Activated naive CD4-positive, alpha-beta T cell treated with anti-CD3 and anti-CD28 coated beads, Interleukin-2, amount 50 U/mL, for 24 hours (primary cell): Measurements from ENCODE around the gene FBXL20.
"Not testable (repeated sequence)": the region's sequence is repeated elsewhere in the genome, so short reads cannot be mapped to it uniquely, and the experiment has no call there.

Source experiments
- H3K27ac Mint-ChIP-seq: one replicate; pipeline ENCODE4 v1.8.0; 2021; ENCODE audit warnings: mild to moderate bottlenecking, mixed read lengths
- H3K27me3 Mint-ChIP-seq: one replicate; pipeline ENCODE4 v1.8.0; 2021; ENCODE audit warnings: mixed read lengths
- H3K36me3 Mint-ChIP-seq: one replicate; pipeline ENCODE4 v1.8.0; 2021; ENCODE audit warnings: mixed read lengths
- H3K4me1 Mint-ChIP-seq: one replicate; pipeline ENCODE4 v1.8.0; 2021; ENCODE audit warnings: mixed read lengths
- H3K4me3 Mint-ChIP-seq: one replicate; pipeline ENCODE4 v1.8.0; 2021; ENCODE audit warnings: mild to moderate bottlenecking, mixed read lengths
- H3K9me3 Mint-ChIP-seq: one replicate; pipeline ENCODE4 v1.8.0; 2021; ENCODE audit warnings: mixed read lengths

FBXL20 gene

DNA sequence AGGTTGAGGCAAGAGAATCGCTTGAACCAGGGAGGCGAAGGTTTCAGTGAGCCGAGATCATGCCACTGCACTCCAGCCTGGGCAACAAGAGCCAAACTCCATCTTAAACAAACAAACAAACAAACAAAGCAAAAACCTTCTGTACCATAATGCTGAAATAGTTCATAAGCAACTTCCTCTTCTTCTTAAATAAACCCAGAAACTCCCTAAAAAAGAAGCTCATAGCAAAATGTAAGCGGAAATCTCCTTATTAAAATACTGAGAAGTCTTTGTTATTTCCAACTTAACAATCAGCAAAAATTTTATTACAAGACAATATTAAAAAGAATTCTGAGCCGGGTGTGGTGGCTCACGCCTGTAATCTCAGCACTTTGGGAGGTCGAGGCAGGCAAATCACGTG lies 82.8 kb downstream of the FBXL20 start:
- Mint-ChIP-seq H3K36me3 (peaks cover 2% of the 10 kb centered on the region), H3K4me1 (no peaks in the 10 kb centered on the region), H3K27me3 (no peaks in the 10 kb centered on the region), H3K9me3 (no peaks in the 10 kb centered on the region), H3K4me3 (no peak overlapping the region), H3K27ac (no peak overlapping the region)

DNA sequence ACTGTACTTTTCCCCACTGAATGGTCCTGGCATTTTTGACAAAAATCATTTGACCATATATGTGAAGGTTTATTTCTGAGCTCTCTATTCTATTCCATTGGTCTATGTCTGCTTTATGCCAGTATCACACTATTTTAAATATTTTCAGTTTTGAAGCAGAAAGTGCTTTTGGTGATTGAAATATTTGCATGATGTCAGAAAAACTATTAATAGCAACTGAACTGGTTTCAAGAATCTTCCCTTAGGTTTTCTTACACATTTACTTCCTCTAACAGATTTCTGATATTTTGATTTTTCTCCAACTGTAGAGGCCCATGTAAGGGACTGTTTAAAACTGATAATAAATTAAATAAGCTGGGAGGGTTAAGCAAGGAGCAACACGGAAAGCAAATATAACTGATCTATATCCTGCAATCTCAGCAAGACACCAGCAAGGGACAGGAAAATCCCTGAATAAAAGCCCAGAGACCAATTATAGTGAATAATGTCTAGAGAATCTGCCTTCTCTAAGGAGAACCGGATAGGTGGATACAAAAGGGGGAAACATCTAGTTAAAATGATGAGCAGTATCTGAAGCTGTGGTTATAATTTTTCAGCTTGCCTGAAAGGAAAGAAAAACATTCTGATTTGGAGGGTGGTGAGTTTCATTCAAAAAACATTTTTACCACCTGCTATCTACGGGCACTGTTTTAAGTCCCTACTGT lies 94.8 kb downstream of the FBXL20 start:
- H3K4me1 Mint-ChIP-seq, result no peaks in the 10 kb centered on the region
- peaks cover 4% of the 10 kb centered on the region for H3K36me3 Mint-ChIP-seq
- H3K9me3 Mint-ChIP-seq, result no peaks in the 10 kb centered on the region
- no peak overlapping the region for H3K27ac Mint-ChIP-seq
- no peaks in the 10 kb centered on the region for H3K27me3 Mint-ChIP-seq
- no peak overlapping the region for H3K4me3 Mint-ChIP-seq

DNA sequence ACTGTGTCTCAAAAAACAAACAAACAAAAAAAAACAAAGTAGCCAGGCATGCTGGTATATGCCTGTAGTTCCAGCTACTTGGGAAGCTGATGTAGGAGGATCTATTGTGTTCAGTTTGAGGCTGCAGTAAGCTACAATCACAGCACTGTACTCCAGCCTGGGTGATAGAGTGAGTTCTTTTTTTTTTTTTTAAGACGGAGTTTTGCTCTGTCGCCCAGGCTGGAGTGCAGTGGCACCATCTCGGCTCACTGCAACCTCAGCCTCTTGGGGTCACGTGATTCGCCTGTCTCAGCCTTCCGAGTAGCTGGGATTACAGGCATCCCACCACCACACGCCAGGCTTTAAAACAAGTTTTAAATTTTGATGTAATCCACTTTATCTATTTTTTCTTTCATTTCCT lies 95.4 kb downstream of the FBXL20 start:
- Mint-ChIP-seq H3K36me3 (peaks cover 2% of the 10 kb centered on the region), H3K27me3 (no peaks in the 10 kb centered on the region), H3K27ac (no peak overlapping the region), H3K4me1 (no peaks in the 10 kb centered on the region), H3K4me3 (no peak overlapping the region), H3K9me3 (no peaks in the 10 kb centered on the region)

DNA sequence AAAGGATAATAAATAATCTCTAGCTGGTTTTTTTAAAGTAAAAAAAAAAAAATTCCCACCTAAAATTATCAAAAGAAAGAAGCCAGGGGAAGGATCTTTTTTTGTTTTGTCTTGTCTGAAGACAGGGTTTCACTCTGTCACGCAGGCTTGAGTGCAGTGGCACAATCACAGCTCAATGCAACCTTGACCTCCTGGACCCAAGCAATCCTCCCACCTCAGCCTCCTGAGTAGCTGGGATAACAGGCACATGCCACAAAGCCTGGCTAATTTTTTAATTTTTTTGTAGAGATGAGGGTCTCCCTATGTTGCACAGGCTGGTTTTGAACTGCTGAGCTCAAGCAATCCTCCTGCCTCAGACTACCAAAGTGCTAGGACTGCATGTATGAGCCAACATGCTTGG lies 97.2 kb downstream of the FBXL20 start:
- H3K9me3 Mint-ChIP-seq, result no peaks in the 10 kb centered on the region
- no peak overlapping the region for H3K27ac Mint-ChIP-seq
- no peaks in the 10 kb centered on the region for H3K4me1 Mint-ChIP-seq
- H3K27me3 Mint-ChIP-seq, result no peaks in the 10 kb centered on the region
- no peak overlapping the region for H3K4me3 Mint-ChIP-seq
- peaks cover 2% of the 10 kb centered on the region for H3K36me3 Mint-ChIP-seq

DNA sequence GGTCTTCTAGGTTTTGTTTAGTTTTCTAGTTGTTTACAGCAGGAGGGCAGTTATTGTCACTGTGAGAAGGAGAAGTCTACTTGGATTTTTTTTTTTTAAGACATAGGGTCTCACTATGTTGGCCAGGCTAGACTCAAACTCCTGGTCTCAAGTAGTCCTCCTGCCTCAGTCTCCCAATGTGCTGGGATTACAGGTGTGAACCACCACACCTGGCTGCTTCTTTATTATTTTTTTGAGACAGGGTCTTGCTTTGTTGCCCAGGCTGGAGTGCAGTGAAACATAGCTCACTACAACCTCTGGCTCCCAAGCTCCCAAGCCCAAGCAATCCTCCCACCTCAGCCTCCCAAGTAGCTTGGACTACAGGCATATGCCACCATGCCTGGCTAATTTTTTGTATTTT lies 107.4 kb downstream of the FBXL20 start:
- Mint-ChIP-seq H3K27me3 (no peaks in the 10 kb centered on the region), H3K9me3 (no peaks in the 10 kb centered on the region), H3K4me3 (no peak overlapping the region), H3K27ac (no peak overlapping the region), H3K36me3 (peaks cover 5% of the 10 kb centered on the region), H3K4me1 (no peaks in the 10 kb centered on the region)

DNA sequence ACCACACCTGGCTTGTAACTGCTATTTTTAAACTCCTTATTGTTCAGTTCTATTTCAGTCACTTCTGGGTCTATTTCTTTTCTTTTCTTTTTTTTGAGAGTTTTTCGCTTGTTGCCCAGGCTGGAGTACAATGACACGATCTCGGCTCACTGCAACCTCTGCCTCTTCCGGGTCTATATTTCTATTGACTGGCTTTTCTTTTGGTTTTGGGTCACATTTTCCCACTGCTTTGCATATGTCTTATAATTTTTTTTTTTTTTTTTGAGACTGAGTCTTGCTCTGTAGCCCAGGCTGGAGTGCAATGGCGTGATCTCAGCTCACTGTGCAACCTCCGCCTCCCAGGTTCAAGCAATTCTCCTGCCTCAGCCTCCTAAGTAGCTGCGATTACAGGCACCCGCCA lies 108.9 kb downstream of the FBXL20 start:
- not testable (repeated sequence) for H3K4me1 Mint-ChIP-seq, H3K27me3 Mint-ChIP-seq, H3K36me3 Mint-ChIP-seq

DNA sequence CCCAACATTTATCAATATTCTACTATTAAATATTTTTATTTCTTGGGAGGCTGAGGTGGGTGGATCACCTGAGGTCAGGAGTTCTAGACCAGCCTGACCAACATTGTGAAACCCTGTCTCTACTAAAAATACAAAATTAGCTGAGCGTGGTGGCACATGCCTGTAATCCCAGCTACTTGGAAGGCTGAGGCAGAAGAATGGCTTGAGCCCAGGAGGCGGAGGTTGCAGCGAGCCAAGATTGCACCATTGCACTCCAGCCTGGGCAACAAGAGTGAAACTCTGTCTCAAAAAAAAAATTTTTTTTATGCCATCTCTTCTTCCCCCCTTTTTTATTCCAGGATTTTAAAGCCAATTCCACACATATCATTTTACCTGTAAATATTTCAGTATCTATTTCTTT lies 114.9 kb downstream of the FBXL20 start:
- not testable (repeated sequence) for H3K27me3 Mint-ChIP-seq, H3K36me3 Mint-ChIP-seq, H3K27ac Mint-ChIP-seq, H3K4me1 Mint-ChIP-seq, H3K9me3 Mint-ChIP-seq, H3K4me3 Mint-ChIP-seq

More for the DNA sequence above, 108.9 kb downstream of the FBXL20 start:
- not testable (repeated sequence) for H3K4me3 Mint-ChIP-seq, H3K9me3 Mint-ChIP-seq, H3K27ac Mint-ChIP-seq

DNA sequence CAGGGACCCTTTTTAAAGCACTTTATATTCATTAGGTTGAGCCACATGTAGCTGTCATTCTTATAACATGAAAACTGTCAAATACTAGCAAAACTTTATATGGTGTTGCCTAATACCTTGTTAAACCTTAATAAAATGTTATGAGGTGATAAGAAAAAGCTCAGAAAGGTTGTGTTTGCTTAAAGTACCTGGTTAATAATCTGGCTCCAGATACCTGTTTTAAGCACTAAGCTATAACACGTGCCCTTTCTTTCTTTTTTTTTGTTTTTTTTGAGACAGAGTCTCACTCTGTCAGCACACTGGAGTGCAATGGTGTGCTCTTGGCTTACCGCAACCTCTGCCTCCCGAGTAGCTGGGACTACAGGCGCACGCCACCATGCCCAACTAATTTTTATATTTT lies 116.7 kb downstream of the FBXL20 start:
- Mint-ChIP-seq H3K9me3 (no peaks in the 10 kb centered on the region), H3K27me3 (no peaks in the 10 kb centered on the region), H3K36me3 (no peaks in the 10 kb centered on the region), H3K4me1 (no peaks in the 10 kb centered on the region), H3K4me3 (no peak overlapping the region), H3K27ac (no peak overlapping the region)

DNA sequence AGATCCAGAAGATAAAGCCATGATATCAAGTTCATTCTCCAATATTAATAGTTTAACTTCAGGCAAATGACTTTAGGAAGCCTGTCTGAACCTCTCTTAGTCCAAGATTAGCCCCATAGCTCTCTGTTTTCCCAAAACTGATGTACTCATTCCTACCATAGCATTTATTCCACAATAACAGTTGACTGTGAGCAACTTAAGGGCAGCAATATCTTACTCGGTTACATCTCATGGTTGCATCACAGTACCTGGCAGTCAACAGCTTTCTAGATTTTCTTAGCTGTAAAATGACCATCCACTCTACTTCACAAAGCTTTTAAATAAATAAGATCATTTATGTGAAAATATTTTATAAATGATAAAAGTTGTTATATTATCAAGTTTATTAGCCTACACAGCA lies 117.5 kb downstream of the FBXL20 start:
- no peaks in the 10 kb centered on the region for H3K36me3 Mint-ChIP-seq
- no peaks in the 10 kb centered on the region for H3K9me3 Mint-ChIP-seq
- no peak overlapping the region for H3K4me3 Mint-ChIP-seq
- H3K27ac Mint-ChIP-seq, result no peak overlapping the region
- H3K27me3 Mint-ChIP-seq, result no peaks in the 10 kb centered on the region
- H3K4me1 Mint-ChIP-seq, result no peaks in the 10 kb centered on the region

DNA sequence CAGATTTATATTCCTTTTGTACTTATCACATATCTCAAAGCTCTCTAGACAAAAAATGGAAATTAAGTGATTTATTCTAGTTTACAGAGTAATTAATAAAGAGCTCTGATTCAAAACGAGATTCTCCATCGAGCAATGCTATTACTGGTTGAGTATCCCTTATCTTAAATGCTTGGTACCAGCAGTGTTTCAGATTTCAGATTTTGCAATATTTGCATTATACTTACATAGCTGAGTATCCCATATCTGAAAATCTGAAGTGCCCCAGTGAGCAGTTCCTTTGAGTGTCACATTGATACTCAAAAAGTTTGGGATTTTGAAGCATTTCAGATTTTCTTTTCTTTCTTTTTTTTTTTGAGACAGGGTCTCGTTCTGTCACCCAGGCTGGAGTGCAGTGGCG lies 118.3 kb downstream of the FBXL20 start:
- H3K4me1 Mint-ChIP-seq, result no peaks in the 10 kb centered on the region
- H3K27me3 Mint-ChIP-seq, result no peaks in the 10 kb centered on the region
- no peaks in the 10 kb centered on the region for H3K36me3 Mint-ChIP-seq
- H3K27ac Mint-ChIP-seq, result no peak overlapping the region
- H3K9me3 Mint-ChIP-seq, result no peaks in the 10 kb centered on the region
- H3K4me3 Mint-ChIP-seq, result no peak overlapping the region

DNA sequence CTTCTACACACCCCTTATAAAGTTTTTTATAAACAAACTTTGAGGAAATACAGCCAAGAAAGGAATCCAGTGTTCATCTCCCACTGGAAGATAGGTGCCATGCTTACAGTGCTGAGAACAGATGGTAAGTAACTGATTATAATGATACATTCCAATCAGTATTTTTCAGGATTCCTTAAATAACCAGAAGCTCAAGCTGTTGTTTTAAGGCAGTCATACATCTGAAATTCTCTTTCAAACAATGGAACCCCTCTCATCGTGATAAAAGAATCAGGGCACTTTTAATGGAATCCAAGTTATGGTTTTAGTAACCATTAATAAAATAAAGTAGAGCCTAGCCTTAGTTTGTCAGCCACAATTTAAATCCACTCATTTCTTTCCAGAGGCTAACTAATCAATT lies 119.6 kb downstream of the FBXL20 start:
- Mint-ChIP-seq H3K4me3 (no peak overlapping the region), H3K27me3 (no peaks in the 10 kb centered on the region), H3K36me3 (peaks cover 4% of the 10 kb centered on the region), H3K27ac (no peak overlapping the region), H3K4me1 (no peaks in the 10 kb centered on the region), H3K9me3 (no peaks in the 10 kb centered on the region)

DNA sequence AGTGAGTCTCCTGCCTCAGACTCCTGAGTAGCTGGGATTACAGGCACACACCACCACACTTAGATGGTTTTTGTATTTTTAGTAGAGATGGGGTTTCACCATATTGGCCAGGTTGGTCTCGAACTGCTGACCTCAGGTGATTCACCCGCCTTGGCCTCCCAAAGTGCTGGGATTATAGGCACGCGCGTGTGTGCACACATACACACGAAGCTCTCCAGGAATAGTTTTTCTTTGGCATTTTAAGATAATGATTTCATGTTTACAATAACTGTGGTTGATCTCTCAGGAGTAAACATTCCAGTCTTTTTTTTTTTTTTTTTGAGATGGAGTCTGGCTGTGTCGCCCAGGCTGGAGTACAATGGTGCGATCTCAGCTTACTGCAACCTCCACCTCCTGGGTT lies 123.2 kb downstream of the FBXL20 start:
- H3K27me3 Mint-ChIP-seq, H3K4me3 Mint-ChIP-seq, H3K27ac Mint-ChIP-seq, H3K4me1 Mint-ChIP-seq, H3K9me3 Mint-ChIP-seq, H3K36me3 Mint-ChIP-seq: not testable (repeated sequence)

DNA sequence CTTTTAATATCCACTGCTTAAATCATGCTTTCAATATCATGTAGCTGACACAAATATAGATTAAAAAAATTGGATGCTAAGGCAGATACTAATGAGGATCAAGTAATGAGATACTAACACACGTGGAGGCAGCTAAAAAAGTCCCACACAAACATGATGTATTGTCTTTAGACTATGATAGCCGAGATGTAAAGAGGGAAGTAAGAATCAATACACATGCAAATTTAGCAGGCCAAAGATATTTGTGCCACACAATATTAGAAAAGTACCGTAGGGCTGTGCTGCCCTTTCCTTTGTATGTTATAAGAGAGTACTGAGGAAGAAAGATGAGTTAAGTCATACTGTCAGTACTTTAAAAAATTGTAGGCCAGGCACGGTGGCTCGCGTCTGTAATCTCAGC lies 124.3 kb downstream of the FBXL20 start:
- no peak overlapping the region for H3K4me3 Mint-ChIP-seq
- no peak overlapping the region for H3K27ac Mint-ChIP-seq
- H3K9me3 Mint-ChIP-seq, result no peaks in the 10 kb centered on the region
- no peaks in the 10 kb centered on the region for H3K4me1 Mint-ChIP-seq
- peaks cover 7% of the 10 kb centered on the region for H3K36me3 Mint-ChIP-seq
- no peaks in the 10 kb centered on the region for H3K27me3 Mint-ChIP-seq

DNA sequence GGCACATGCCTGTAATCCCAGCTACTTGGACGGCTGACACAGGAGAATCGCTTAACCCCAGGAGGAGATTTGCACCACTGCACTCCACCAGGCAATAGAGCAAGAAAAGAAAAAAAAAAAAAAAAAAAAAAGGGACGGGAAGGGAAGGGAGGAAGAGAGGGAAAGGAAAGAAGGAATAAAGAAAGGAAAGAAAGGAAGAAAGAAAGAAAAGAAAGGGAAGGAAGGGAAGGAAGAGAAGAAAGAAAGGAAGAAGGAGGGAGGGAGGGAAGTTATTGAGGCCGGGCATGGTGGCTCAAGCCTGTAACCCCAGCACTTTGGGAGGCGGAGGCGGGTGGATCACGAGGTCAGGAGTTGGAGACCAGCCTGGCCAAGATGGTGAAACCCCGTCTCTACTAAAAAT lies 125.3 kb downstream of the FBXL20 start:
- peaks cover 7% of the 10 kb centered on the region for H3K36me3 Mint-ChIP-seq

DNA sequence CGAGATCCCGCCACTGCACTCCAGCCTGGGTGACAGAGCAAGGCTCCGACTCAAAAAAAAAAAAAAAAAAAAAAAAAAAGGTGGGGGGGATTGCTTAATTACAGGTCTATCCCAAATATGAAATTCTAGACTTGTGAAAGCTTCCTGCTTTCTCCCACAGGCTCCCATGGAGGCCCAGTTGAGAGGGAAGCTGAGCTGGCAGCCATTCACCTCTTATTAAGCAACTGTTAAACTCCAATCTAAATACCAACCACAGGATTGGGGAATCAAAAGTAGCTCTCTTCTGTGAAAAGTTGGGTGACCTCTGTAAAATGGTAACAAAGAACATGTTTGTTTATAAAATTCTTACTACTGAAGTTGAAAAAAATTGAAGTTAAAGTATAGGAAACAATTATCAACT lies 129.9 kb downstream of the FBXL20 start:
- no peak overlapping the region for H3K27ac Mint-ChIP-seq
- no peaks in the 10 kb centered on the region for H3K27me3 Mint-ChIP-seq
- H3K4me1 Mint-ChIP-seq, result no peaks in the 10 kb centered on the region
- H3K4me3 Mint-ChIP-seq, result no peak overlapping the region
- no peaks in the 10 kb centered on the region for H3K9me3 Mint-ChIP-seq
- peaks cover 5% of the 10 kb centered on the region for H3K36me3 Mint-ChIP-seq

More for the DNA sequence above, 125.3 kb downstream of the FBXL20 start:
- H3K27ac Mint-ChIP-seq, result no peak overlapping the region
- no peaks in the 10 kb centered on the region for H3K4me1 Mint-ChIP-seq
- no peaks in the 10 kb centered on the region for H3K9me3 Mint-ChIP-seq
- no peaks in the 10 kb centered on the region for H3K27me3 Mint-ChIP-seq
- no peak overlapping the region for H3K4me3 Mint-ChIP-seq

DNA sequence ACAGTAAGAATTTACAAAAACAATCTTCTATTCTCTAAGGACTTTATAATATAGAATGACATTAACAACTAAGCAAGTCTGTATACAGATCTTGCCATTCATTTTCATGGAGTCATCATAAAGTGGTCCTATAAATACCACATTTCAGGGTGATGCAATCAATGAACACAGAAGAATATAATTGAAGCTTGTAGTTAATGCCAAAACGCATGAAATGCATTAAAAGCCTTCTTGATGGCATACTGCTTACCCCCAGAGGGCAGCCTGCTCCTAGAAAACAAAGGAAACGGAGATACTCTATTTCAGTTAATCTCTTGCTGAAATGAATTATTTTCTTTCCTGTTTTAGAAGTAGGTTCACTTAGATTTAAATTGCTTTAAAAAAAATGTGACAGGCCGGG lies 130.5 kb downstream of the FBXL20 start:
- Mint-ChIP-seq H3K4me1 (no peaks in the 10 kb centered on the region), H3K36me3 (peaks cover 5% of the 10 kb centered on the region), H3K27ac (no peak overlapping the region), H3K27me3 (no peaks in the 10 kb centered on the region), H3K4me3 (no peak overlapping the region), H3K9me3 (no peaks in the 10 kb centered on the region)

DNA sequence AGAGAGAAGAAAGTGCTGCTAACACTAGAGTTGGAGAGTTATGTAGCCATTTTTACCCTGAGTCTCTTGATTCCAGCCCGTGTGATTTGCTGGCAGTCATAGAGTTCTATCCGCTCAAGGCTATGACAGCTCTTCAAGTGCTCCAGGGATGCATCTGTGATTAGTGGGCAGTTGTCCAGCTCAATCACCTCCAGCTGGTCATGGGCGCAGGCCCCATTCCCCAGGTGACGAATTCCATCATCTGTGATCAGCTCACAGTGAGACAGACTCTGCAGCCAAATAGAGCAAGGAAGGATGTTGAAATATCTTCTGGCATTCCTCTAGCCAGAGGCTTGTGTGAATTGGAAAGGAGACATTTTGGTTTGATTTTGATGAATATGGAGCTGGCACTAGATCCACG lies 137.3 kb downstream of the FBXL20 start:
- H3K36me3 Mint-ChIP-seq, result peaks cover 5% of the 10 kb centered on the region
- H3K27me3 Mint-ChIP-seq, result no peaks in the 10 kb centered on the region
- H3K9me3 Mint-ChIP-seq, result no peaks in the 10 kb centered on the region
- no peak overlapping the region for H3K27ac Mint-ChIP-seq
- no peak overlapping the region for H3K4me3 Mint-ChIP-seq
- no peaks in the 10 kb centered on the region for H3K4me1 Mint-ChIP-seq
